HG03354 (cell line): ENCODE measurements around the gene PLA2G4E.

Experiments
- ATAC-seq: cut with Tn5 transposase; IDR thresholded peaks from one replicate; pipeline ENCODE4 v1.9.1; 2021; ENCODE audit warnings: mild to moderate bottlenecking; ENCODE audit not compliant: unreplicated experiment, poor library complexity, severe bottlenecking

PLA2G4E gene

GRCh38 chr15:41965441-41966413 lies 55.1 kb downstream of the PLA2G4E start:
- no peak for ATAC-seq

GRCh38 chr15:41961595-41962202 lies 59.1 kb downstream of the PLA2G4E start:
- ATAC-seq, result no peak

GRCh38 chr15:41961001-41961518 lies 59.8 kb downstream of the PLA2G4E start:
- no peak for ATAC-seq

GRCh38 chr15:41958002-41958420 lies 62.8 kb downstream of the PLA2G4E start:
- ATAC-seq, result no peak

GRCh38 chr15:41957021-41957897 lies 63.6 kb downstream of the PLA2G4E start:
- ATAC-seq, result peak; percentile 84

- no peak for ATAC-seq
These were observed 64.9 kb downstream of the PLA2G4E start for GRCh38 chr15:41955807-41956525.

GRCh38 chr15:41955100-41955499 lies 65.7 kb downstream of the PLA2G4E start:
- ATAC-seq, result no peak

GRCh38 chr15:41954036-41954435 lies 66.8 kb downstream of the PLA2G4E start:
- no peak for ATAC-seq

GRCh38 chr15:41952013-41952563 lies 68.8 kb downstream of the PLA2G4E start:
- no peak for ATAC-seq

GRCh38 chr15:41951571-41951970 lies 69.3 kb downstream of the PLA2G4E start:
- no peak for ATAC-seq

GRCh38 chr15:41950489-41950888 lies 70.4 kb downstream of the PLA2G4E start:
- no peak for ATAC-seq

GRCh38 chr15:41950127-41950483 lies 70.7 kb downstream of the PLA2G4E start:
- ATAC-seq, result no peak

- no peak for ATAC-seq
These were observed 71.3 kb downstream of the PLA2G4E start for GRCh38 chr15:41949401-41950126.

- ATAC-seq, result no peak
These were observed 72.4 kb downstream of the PLA2G4E start for GRCh38 chr15:41948490-41948889.

GRCh38 chr15:41946970-41947369 lies 73.9 kb downstream of the PLA2G4E start:
- no peak for ATAC-seq

- ATAC-seq, result no peak
These were observed 75.1 kb downstream of the PLA2G4E start for GRCh38 chr15:41945731-41946130.

GRCh38 chr15:41945221-41945620 lies 75.6 kb downstream of the PLA2G4E start:
- no peak for ATAC-seq

GRCh38 chr15:41944313-41944940 lies 76.4 kb downstream of the PLA2G4E start:
- no peak for ATAC-seq
